Stimulated activated CD4-positive, alpha-beta T cell treated with anti-CD3 and anti-CD28 coated beads, Interleukin-1b, Interleukin-23, amount 100 ng/mL, for 48 hours (primary cell): ENCODE results near the gene NEK7.
"Not testable (repeated sequence)": the region's sequence is repeated elsewhere in the genome, so short reads cannot be mapped to it uniquely, and the experiment has no call there.

Experiments used
- DNase-seq: peaks from one replicate; pipeline ENCODE4 v3.0.0-alpha.2; 2020

NEK7 gene

GRCh38 chr1:198173832-198174231 lies 17.0 kb downstream of the NEK7 start:
- no peak for DNase-seq

GRCh38 chr1:198174297-198174696 lies 17.5 kb downstream of the NEK7 start:
- DNase-seq = no peak

GRCh38 chr1:198175423-198176170 lies 18.8 kb downstream of the NEK7 start:
- DNase-seq = no peak

- no peak for DNase-seq
Observed at GRCh38 chr1:198176179-198176578, 19.4 kb downstream of the NEK7 start.

GRCh38 chr1:198177546-198177945 lies 20.7 kb downstream of the NEK7 start:
- DNase-seq = no peak

- DNase-seq = no peak
Observed at GRCh38 chr1:198178615-198179014, 21.8 kb downstream of the NEK7 start.

- DNase-seq = no peak
Observed at GRCh38 chr1:198179556-198179981, 22.8 kb downstream of the NEK7 start.

GRCh38 chr1:198183605-198184004 lies 26.8 kb downstream of the NEK7 start:
- DNase-seq = no peak

GRCh38 chr1:198184516-198184915 lies 27.7 kb downstream of the NEK7 start:
- no peak for DNase-seq

GRCh38 chr1:198185146-198185545 lies 28.3 kb downstream of the NEK7 start:
- no peak for DNase-seq

- DNase-seq = no peak
Observed at GRCh38 chr1:198185759-198186158, 29.0 kb downstream of the NEK7 start.

- DNase-seq = no peak
Observed at GRCh38 chr1:198186916-198187580, 30.2 kb downstream of the NEK7 start.

- no peak for DNase-seq
Observed at GRCh38 chr1:198187973-198188588, 31.3 kb downstream of the NEK7 start.

- DNase-seq = no peak
Observed at GRCh38 chr1:198191117-198191516, 34.3 kb downstream of the NEK7 start.

GRCh38 chr1:198193871-198194270 lies 37.1 kb downstream of the NEK7 start:
- not testable (repeated sequence) for DNase-seq

- DNase-seq = no peak
Observed at GRCh38 chr1:198196630-198197029, 39.8 kb downstream of the NEK7 start.

- DNase-seq = no peak
Observed at GRCh38 chr1:198197285-198197684, 40.5 kb downstream of the NEK7 start.

GRCh38 chr1:198199105-198199504 lies 42.3 kb downstream of the NEK7 start:
- no peak for DNase-seq

GRCh38 chr1:198201956-198202784 lies 45.4 kb downstream of the NEK7 start:
- peak; percentile 68 for DNase-seq

GRCh38 chr1:198203434-198203833 lies 46.6 kb downstream of the NEK7 start:
- no peak for DNase-seq

- no peak for DNase-seq
Observed at GRCh38 chr1:198205016-198205684, 48.4 kb downstream of the NEK7 start.

GRCh38 chr1:198206292-198206691 lies 49.5 kb downstream of the NEK7 start:
- DNase-seq = no peak

GRCh38 chr1:198211696-198212095 lies 54.9 kb downstream of the NEK7 start:
- no peak for DNase-seq
